GM19238 (cell line): Measurements from ENCODE around the gene ELL.
A peak's percentile ranks its signal among the peaks of the same experiment; 100 is the strongest.
"Not testable (repeated sequence)": the region's sequence is repeated elsewhere in the genome, so short reads cannot be mapped to it uniquely, and the experiment has no call there.

ENCODE experiments used
- DNase-seq: peaks from one replicate; pipeline ENCODE4 v3.0.0; 2011; ENCODE audit warnings: low spot score; ENCODE audit not compliant: insufficient read length

ELL gene

DNA sequence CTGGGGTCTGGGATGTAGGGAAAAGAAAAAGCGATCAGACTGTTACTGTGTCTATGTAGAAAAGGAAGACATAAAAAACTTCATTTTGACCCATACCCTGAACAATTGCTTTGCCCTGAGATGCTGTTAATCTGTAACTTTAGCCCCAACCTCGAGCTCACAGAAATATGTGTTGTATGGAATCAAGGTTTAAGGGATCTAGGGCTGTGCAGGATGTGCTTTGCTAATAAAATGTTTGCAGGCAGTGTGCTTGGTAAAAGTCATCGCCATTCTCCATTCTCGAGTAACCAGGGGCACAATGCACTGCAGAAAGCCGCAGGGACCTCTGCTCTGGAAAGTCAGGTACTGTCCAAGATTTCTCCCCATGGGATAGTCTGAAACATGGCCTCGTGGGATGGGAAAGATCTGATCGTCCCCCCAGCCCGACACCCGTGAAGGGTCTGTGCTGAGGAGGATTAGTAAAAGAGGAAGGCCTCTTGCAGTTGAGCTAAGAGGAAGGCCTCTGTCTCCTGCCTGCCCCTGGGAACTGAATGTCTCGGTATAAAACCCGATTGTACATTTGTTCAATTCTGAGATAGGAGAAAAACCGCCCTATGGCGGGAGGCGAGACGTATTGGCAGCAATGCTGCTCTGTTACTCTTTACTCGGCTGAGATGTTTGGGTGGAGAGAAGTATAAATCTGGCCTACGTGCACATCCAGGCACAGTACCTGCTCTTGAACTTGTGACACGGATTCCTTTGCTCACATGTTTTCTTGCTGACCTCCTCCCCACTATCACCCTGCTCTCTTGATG, 119.2 kb downstream of the ELL start:
- not testable (repeated sequence) for DNase-seq

DNA sequence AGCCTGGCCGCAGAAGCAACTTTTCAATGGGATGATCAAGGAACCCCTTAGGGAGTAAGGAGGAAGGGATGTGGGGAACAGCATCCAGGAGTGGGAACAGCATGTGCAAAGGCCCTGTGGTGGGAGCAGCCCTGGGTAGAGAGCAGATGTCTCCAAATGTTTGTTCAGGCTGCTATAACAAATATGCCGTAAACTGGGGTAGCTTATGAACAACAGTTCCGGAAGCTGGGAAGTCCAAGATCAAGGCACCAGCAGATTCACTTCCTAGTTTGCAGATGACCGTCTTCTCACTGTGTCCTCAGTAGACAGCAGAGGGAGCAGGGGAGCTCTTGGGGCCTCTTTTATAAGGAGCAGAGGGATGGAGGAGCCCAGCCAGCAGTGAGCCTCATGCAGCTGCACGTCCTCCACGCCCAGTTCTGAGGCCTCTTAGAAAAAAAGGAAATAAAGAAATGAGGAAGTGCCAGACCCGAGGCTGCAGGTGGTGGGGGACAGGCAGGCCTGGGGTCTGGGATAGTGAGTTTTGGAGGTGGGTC, 120.2 kb downstream of the ELL start:
- no peak for DNase-seq

DNA sequence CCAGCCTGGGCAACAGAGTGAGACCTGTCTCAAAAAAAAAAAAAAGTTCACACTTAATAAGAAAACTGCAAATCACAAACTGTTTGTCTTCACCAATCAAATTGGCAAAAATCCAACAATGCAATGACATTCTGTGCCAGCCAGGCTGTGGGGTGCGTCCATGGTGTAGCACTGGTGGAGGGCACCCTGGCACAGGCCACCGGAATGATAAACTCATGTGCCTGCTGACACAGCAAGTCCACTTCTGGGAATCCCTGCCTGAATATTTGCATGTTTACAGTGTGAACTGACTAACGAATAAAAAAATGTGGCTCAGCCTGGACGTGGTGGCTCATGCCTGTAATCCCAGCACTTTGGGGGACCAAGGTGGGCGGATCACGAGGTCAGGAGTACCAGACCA, 122.9 kb downstream of the ELL start:
- no peak for DNase-seq

DNA sequence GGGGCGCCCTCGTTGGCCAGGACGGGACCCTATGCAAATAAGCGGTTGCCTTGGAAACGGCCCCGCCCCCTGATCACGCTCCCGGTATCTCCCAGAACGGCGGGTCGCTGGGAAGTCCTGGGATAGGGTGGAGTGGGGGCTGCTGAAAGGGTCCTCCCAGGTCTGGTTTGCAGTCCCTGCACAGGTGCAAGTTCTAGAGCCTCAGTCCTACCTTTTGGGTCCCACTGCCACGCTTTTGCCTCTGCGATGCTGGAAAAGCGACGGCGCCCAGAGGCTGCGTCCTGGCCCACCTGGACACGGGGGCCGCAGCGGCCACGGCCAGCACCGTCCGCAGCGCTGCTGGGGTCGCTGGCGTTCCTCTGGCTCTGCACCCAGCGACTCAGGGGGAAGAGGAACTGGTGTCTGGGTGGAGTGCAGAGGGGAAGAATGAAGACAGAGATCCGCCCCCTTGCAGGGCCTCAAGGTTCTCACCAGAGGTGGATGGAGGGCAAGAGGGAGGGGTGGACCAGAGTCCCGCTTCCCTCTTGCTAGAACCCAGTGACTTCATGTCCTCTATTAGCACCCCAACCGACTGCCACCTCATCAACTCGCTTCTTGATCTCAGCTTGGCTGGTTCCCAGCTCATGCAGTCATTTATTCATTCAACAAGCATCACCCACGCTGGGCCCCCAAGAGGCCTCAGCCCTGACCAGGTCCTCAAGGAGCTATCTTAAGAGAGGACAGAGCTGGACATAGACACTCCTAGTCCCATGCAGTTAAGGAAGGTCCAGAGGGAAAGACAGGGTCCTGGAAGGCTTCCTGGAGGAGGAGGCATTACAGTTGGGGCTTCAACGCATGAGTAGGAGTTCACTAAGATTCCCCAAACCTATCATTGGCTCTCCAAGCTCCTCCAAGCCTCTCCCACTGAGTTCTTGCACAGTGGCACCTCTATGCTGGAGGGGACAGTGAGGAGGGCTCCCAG, 124.3 kb downstream of the ELL start, which contains the start of gene LRRC25:
TSS of gene LRRC25 (minus strand) at position 381 of the 961 bp plus-strand sequence. CDS start 659 bp downstream, outside the sequence.
- DNase-seq, result peak; percentile 49

DNA sequence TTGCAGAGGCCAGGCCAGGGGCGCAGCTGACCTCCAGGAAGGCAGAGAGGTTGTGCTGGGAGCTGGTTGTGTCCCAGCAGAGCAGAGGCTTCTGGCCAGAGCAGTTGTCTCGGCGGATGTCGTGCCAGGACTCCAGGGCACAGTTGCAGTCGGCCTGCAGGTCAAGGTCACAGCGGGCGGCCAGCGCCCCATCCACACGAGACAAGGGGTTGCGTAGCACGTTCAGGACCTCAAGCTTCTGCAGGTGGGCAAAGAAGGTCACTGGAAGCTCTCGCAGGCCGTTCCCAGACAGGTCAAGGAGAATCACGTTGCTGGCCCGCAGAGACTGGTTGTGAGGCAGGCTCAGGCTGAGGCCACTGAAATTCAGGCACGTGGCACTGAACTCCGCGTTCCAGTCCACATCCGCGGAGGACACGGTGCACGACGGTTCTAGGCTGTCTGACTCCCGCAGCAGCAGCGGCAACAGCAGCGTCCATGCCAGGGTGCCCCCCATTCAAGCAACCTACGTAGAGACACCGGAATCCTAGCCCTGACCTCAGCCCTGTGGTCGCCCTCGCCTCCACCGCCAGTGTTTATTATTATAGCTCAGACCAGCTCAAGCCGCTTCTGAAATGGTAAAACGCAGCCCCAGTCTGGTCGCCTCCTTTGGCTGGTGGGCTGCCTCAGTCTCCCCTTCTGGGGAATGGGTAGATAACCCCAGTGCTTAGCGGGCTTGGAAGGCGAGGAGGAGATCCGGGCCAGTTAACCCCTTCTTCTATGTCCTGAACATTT, 125.2 kb downstream of the ELL start:
- no peak for DNase-seq

DNA sequence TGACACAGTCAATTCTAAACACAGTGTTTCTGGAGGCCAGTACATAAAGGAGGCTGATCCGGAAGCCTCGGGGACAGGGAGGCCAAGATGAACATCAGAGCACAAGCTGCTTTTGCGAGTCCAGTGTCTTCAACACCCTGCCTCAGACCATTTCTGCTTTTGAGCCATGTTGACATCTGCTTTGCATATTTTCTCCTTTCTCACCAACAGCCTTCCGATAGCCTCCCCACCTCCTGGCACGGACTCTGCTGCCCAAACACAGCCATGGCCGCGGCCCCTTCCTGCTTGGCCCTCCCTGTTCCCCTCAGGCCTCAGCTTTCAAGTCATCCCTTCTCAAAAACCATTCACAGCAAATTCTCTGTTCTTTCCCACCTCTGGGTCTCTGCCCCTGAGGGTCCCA, 128.0 kb downstream of the ELL start:
- no peak for DNase-seq

DNA sequence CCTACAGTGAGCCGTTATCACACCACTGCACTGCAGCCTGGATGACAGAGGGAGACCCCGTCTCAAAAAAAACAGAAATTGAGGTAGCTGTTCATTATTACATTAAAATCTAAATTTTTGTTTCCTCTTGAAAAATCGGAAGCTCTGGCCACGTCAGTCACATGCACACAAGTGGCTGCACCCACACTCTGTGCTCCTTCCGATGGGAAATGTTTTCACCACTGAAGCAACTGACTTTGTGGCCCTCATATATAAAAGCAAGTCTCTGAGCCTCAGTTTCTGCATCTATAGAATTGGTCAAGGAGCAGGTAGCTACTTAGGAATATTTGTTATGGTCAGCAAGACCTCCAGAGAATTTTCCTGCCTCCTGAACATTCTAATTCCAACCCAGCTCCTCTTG, 128.9 kb downstream of the ELL start:
- DNase-seq, result no peak
